Activated CD4-positive, alpha-beta T cell treated with anti-CD3 and anti-CD28 coated beads, Interleukin-2, amount 50 U/mL, for 1 hour (primary cell): ENCODE results near the gene SCUBE1.

Experiments
- DNase-seq: peaks from one replicate; pipeline ENCODE4 v3.0.0-alpha.2; 2020

Gene SCUBE1

GRCh38 chr22:43187171-43188099 is 155.7 kb downstream of the SCUBE1 start:
- DNase-seq = peak; percentile 95

GRCh38 chr22:43186272-43187170 is 156.7 kb downstream of the SCUBE1 start, which contains the start of gene TTLL12:
Gene TTLL12 (minus strand): TSS chr22:43187134. CDS start chr22:43187069, 65 bp downstream.
- DNase-seq = peak; percentile 54

GRCh38 chr22:43185860-43186261 is 157.3 kb downstream of the SCUBE1 start:
- no peak for DNase-seq

- DNase-seq = no peak
Measured at GRCh38 chr22:43183496-43184277, 159.5 kb downstream of the SCUBE1 start.

GRCh38 chr22:43182726-43183125 is 160.4 kb downstream of the SCUBE1 start:
- no peak for DNase-seq

- DNase-seq = no peak
Measured at GRCh38 chr22:43182118-43182517, 161.1 kb downstream of the SCUBE1 start.

- DNase-seq = no peak
Measured at GRCh38 chr22:43181321-43182076, 161.7 kb downstream of the SCUBE1 start.

GRCh38 chr22:43180670-43181069 is 162.5 kb downstream of the SCUBE1 start:
- no peak for DNase-seq

- DNase-seq = no peak
Measured at GRCh38 chr22:43179911-43180195, 163.3 kb downstream of the SCUBE1 start.

- DNase-seq = no peak
Measured at GRCh38 chr22:43179146-43179910, 163.8 kb downstream of the SCUBE1 start.

- DNase-seq = no peak
Measured at GRCh38 chr22:43177479-43177878, 165.7 kb downstream of the SCUBE1 start.

- DNase-seq = no peak
Measured at GRCh38 chr22:43176090-43176489, 167.1 kb downstream of the SCUBE1 start.

GRCh38 chr22:43174941-43175531 is 168.1 kb downstream of the SCUBE1 start:
- DNase-seq = no peak

- DNase-seq = no peak
Measured at GRCh38 chr22:43173976-43174720, 169.0 kb downstream of the SCUBE1 start.

GRCh38 chr22:43173566-43173965 is 169.6 kb downstream of the SCUBE1 start:
- no peak for DNase-seq

- DNase-seq = no peak
Measured at GRCh38 chr22:43172191-43172590, 171.0 kb downstream of the SCUBE1 start.

GRCh38 chr22:43171607-43172006 is 171.6 kb downstream of the SCUBE1 start:
- no peak for DNase-seq

- no peak for DNase-seq
Measured at GRCh38 chr22:43171019-43171491, 172.1 kb downstream of the SCUBE1 start.

- DNase-seq = no peak
Measured at GRCh38 chr22:43170131-43170480, 173.1 kb downstream of the SCUBE1 start.
